Ishikawa (cell line): ENCODE data around the gene DOLPP1.

Experiments used
- CREB1 ChIP-seq: IDR thresholded peaks from 2 replicates; pipeline ENCODE4 v1.6.1; 2012; ENCODE audit warnings: low read depth
- EP300 ChIP-seq: IDR thresholded peaks from 2 replicates; pipeline ENCODE4 v1.6.1; 2012; ENCODE audit warnings: borderline replicate concordance
- FOXM1 ChIP-seq: IDR thresholded peaks from 2 replicates; pipeline ENCODE4 v1.6.1; 2012; ENCODE audit warnings: low read depth, borderline replicate concordance
- RAD21 ChIP-seq: IDR thresholded peaks from 2 replicates; pipeline ENCODE4 v1.6.1; 2012; ENCODE audit warnings: low read depth

DNA sequence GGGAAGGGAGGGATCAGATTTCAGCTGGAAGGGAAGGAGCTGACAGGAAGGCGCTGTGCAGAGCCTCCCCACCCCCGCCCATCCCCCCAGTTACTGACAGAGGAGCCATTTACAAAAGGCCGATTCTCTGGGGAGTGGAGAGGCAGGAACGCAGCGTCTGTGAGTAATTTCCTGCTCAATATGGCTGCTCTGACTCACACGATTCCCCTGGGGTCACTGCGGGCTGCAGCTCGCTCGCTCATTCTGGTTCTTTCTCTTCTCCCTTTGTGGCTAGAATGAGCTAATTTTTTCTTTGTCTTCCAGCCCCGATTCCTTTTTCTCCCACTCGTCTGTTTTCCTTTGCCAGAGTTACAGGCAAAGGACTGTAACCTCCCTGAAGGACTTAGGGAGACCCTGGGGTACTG is 59.1 kb downstream of the DOLPP1 start:
- 0 out of 2 replicates have a peak, but pooled peaks have one; percentile 35 for TF ChIP-seq CREB1
- peak; percentile 68; the same call in 1 of the 2 replicates for TF ChIP-seq FOXM1
- peak; percentile 27 for TF ChIP-seq RAD21
- TF ChIP-seq EP300: peak; percentile 76
